HepG2 (cell line): ENCODE measurements around the gene OPTN. TPM values are rescaled to one million over a fixed set of nuclear protein-coding genes. Genes with fewer than 3 reads are reported as not detected.

Experiments
- DR1 ChIP-seq: sonication (generic); formaldehyde crosslinking; IDR thresholded peaks from 2 replicates; pipeline ENCODE4 v1.8.0; 2021; ENCODE audit warnings: mild to moderate bottlenecking, missing genetic modification reagents, inconsistent platforms
- EZH2 ChIP-seq: conservative IDR thresholded peaks from 2 replicates; pipeline ENCODE4 v1.6.1; 2012; ENCODE audit warnings: mild to moderate bottlenecking, low read depth, low read length, moderate library complexity
- FOXA3 ChIP-seq: IDR thresholded peaks from 2 replicates; pipeline ENCODE4 v1.6.1; 2016; ENCODE audit warnings: missing genetic modification reagents, missing compliant biosample characterization
- HNF4A ChIP-seq: sonication (generic); formaldehyde crosslinking; IDR thresholded peaks from 2 replicates; pipeline ENCODE4 v1.4.0; 2020; ENCODE audit warnings: missing genetic modification reagents
- HOXA3 ChIP-seq: sonication (generic); formaldehyde crosslinking; IDR thresholded peaks from 2 replicates; pipeline ENCODE4 v1.5.0; 2020; ENCODE audit warnings: missing genetic modification reagents
- IKZF1 ChIP-seq: fragments of 450-650 bp; IDR thresholded peaks from 2 replicates; pipeline ENCODE4 v1.7.1; 2016
- MAF1 ChIP-seq: sonication (generic); formaldehyde crosslinking; IDR thresholded peaks from 2 replicates; pipeline ENCODE4 v1.5.0; 2020; ENCODE audit warnings: missing genetic modification reagents, borderline replicate concordance
- MTERF4 ChIP-seq: sonication (generic); formaldehyde crosslinking; IDR thresholded peaks from 2 replicates; pipeline ENCODE4 v1.8.0; 2023; ENCODE audit warnings: mild to moderate bottlenecking, missing genetic modification reagents
- SKIL ChIP-seq: sonication (generic); formaldehyde crosslinking; IDR thresholded peaks from 2 replicates; pipeline ENCODE4 v1.8.0; 2022; ENCODE audit warnings: missing genetic modification reagents, mild to moderate bottlenecking, moderate library complexity, borderline replicate concordance
- TBL1XR1 ChIP-seq: fragments of 150-350 bp; IDR thresholded peaks from 2 replicates; pipeline ENCODE4 v1.6.1; 2014; ENCODE audit warnings: borderline replicate concordance, low read length; ENCODE audit not compliant: partially characterized antibody
- TMF1 ChIP-seq: sonication (generic); formaldehyde crosslinking; IDR thresholded peaks from 2 replicates; pipeline ENCODE4 v1.8.1; 2022; ENCODE audit warnings: low read depth, missing genetic modification reagents
- ZMAT5 ChIP-seq: sonication (generic); formaldehyde crosslinking; IDR thresholded peaks from 2 replicates; pipeline ENCODE4 v1.5.0; 2020; ENCODE audit warnings: mild to moderate bottlenecking, low read depth, missing genetic modification reagents, borderline replicate concordance
- ZNF383 ChIP-seq: sonication (generic); formaldehyde crosslinking; IDR thresholded peaks from 2 replicates; pipeline ENCODE4 v1.4.0; 2020; ENCODE audit warnings: missing genetic modification reagents, mild to moderate bottlenecking, borderline replicate concordance
- ZNF572 ChIP-seq: sonication (generic); formaldehyde crosslinking; IDR thresholded peaks from 2 replicates; pipeline ENCODE4 v1.5.1; 2020; ENCODE audit warnings: mild to moderate bottlenecking, missing genetic modification reagents
- ZNF574 ChIP-seq: sonication (generic); formaldehyde crosslinking; IDR thresholded peaks from 2 replicates; pipeline ENCODE4 v1.4.0; 2020; ENCODE audit warnings: missing genetic modification reagents
- ZNF644 ChIP-seq: IDR thresholded peaks from 2 replicates; pipeline ENCODE4 v1.6.1; 2016; ENCODE audit warnings: low read depth
- ZNF672 ChIP-seq: sonication (generic); formaldehyde crosslinking; IDR thresholded peaks from 2 replicates; pipeline ENCODE4 v1.8.1; 2022; ENCODE audit warnings: missing genetic modification reagents
- ZNF800 ChIP-seq: sonication (generic); formaldehyde crosslinking; IDR thresholded peaks from 2 replicates; pipeline ENCODE4 v1.4.0; 2020; ENCODE audit warnings: missing genetic modification reagents
- ZZZ3 ChIP-seq: sonication (generic); formaldehyde crosslinking; IDR thresholded peaks from 2 replicates; pipeline ENCODE4 v1.4.0; 2020; ENCODE audit warnings: missing genetic modification reagents, mild to moderate bottlenecking, borderline replicate concordance
- polyA plus RNA-seq, 8 experiments: library from polyadenylated mRNA; depleted of rRNA in 3 of 8; stranded (reverse) in 7 of 8; unstranded in 1 of 8; fragments of >200 nt; fragmentation: Illumina TruSeq in 4 of 8; extraction: Trizol in 4 of 8; gene quantifications; 2 replicates each; pipeline versions ENCODE4 v1.2.1 to v1.2.3, GENCODE V29; 2011 to 2016; ENCODE audit warnings: low read depth in 4 of 8, missing spikeins in 1 of 8, mixed read lengths in 1 of 8; ENCODE audit not compliant: insufficient read depth in 1 of 8
- total RNA-seq, 5 experiments: library from RNA; depleted of rRNA; stranded (reverse); fragments of >200 nt; fragmentation: Illumina TruSeq; extraction: Trizol; gene quantifications; 2 replicates each; pipeline ENCODE4 v1.2.3, GENCODE V29; 2016; ENCODE audit warnings: low read depth in 1 of 5
- TF ChIP-seq, protein P1 (sequence below): sonication (generic); formaldehyde crosslinking; IDR thresholded peaks from 2 replicates; pipeline ENCODE4 v1.9.0; 2022; ENCODE audit warnings: low read depth, missing genetic modification reagents

OPTN gene
- total and polyA plus RNA-seq, 2 of the 13 experiments (the other 11 are each of a cell fraction or from before 2014, with no cell fraction given): 13.4 to 46.6 TPM

DNA sequence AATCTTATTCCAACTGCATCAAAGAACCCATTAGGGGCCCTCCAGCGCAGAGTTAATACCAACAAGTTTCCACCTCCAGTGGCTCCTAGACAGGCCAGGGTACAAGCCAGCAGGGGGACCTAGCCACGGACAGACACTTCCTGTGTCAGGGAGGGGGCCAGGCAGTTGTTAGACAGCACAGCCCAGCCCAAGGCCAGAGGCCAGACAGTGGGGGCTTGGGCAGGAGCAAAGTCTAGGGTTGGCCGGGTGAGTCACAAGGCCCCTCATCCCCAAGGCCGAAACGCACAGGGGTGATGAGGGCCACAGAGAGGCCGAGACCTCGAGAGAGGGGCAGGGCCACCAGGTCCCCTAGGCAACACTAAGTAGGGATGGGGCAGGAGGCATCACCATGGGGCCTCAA lies 19.3 kb upstream of the OPTN start (continued):
- TF ChIP-seq MTERF4 (CRISPR knock-in tag) (no peak), TBL1XR1 (peak; percentile 68), ZNF644 (CRISPR knock-in tag) (peak; percentile 63; the same call in 1 of the 2 replicates), HOXA3 (CRISPR knock-in tag) (peak; percentile 25; the same call in 1 of the 2 replicates), FOXA3 (CRISPR knock-in tag) (no peak), TMF1 (CRISPR knock-in tag) (no peak), HNF4A (peak; percentile 89), ZNF800 (CRISPR knock-in tag) (no peak), ZNF383 (CRISPR knock-in tag) (no peak), ZNF572 (CRISPR knock-in tag) (no peak), ZNF574 (CRISPR knock-in tag) (peak; percentile 99), ZZZ3 (CRISPR knock-in tag) (no peak), EZH2 (no peak), ZNF672 (CRISPR knock-in tag) (no peak), ZMAT5 (CRISPR knock-in tag) (no peak), DR1 (CRISPR knock-in tag) (no peak), IKZF1 (no peak), MAF1 (CRISPR knock-in tag) (no peak), SKIL (CRISPR knock-in tag) (peak; percentile 68; the same call in 1 of the 2 replicates)
- TF ChIP-seq, protein P1, sequence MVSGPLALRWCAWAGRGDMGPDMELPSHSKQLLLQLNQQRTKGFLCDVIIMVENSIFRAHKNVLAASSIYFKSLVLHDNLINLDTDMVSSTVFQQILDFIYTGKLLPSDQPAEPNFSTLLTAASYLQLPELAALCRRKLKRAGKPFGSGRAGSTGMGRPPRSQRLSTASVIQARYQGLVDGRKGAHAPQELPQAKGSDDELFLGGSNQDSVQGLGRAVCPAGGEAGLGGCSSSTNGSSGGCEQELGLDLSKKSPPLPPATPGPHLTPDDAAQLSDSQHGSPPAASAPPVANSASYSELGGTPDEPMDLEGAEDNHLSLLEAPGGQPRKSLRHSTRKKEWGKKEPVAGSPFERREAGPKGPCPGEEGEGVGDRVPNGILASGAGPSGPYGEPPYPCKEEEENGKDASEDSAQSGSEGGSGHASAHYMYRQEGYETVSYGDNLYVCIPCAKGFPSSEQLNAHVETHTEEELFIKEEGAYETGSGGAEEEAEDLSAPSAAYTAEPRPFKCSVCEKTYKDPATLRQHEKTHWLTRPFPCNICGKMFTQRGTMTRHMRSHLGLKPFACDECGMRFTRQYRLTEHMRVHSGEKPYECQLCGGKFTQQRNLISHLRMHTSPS (CRISPR knock-in tag): peak; percentile 43; the same call in 1 of the 2 replicates
